ENCODE measurements around the gene ENTREP3.
"Not testable (repeated sequence)": the region's sequence is repeated elsewhere in the genome, so short reads cannot be mapped to it uniquely, and the experiment has no call there.

DNA sequence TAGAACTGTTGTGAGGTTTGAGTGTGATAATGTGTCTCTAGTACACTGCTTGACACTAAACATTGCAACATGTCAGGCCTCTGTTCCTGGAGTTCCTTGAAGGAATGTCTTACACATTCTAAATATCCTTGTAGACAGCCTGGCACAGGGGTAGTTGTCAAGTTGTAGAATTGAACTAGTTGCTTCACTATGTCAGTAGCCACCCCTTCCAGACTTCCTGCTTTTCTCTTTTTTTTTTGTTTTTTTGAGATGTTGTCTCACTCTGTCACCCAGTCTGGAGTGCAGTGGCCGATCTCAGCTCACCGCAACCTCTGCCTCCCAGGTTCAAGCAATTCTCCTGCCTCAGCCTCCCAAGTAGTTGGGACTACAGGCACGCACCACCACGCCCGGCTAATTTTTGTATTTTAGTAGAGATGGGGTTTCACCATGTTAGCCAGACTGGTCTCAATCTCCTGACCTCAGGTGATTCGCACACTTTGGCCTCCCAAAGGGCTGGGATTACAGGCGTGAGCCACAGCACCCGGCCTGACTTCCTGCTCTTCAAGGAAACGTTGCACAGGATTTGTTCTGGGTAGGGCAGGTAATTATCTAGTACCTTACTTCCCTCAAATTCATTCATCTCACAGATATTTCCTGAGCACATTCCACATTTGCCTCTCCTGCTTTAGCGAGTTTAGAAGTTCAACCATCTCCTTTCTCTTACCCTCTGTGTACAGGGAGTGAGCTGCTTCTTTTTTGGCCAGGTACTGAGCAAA, 34.9 kb downstream of the ENTREP3 start:
- TF ChIP-seq, protein P1, sequence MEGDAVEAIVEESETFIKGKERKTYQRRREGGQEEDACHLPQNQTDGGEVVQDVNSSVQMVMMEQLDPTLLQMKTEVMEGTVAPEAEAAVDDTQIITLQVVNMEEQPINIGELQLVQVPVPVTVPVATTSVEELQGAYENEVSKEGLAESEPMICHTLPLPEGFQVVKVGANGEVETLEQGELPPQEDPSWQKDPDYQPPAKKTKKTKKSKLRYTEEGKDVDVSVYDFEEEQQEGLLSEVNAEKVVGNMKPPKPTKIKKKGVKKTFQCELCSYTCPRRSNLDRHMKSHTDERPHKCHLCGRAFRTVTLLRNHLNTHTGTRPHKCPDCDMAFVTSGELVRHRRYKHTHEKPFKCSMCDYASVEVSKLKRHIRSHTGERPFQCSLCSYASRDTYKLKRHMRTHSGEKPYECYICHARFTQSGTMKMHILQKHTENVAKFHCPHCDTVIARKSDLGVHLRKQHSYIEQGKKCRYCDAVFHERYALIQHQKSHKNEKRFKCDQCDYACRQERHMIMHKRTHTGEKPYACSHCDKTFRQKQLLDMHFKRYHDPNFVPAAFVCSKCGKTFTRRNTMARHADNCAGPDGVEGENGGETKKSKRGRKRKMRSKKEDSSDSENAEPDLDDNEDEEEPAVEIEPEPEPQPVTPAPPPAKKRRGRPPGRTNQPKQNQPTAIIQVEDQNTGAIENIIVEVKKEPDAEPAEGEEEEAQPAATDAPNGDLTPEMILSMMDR (conservative IDR thresholded peaks at IDR 0.05; ENCODE audit: low read length) = not testable (repeated sequence)
- TF ChIP-seq EZH2phosphoT487 (IDR thresholded peaks at IDR 0.05; ENCODE audit: borderline replicate concordance, low read depth, low read length) = not testable (repeated sequence)
